Tibial nerve (tissue), 4 donors: ENCODE results near the gene SLC27A4. TPM values are rescaled to one million over a fixed set of nuclear protein-coding genes. Genes with fewer than 3 reads are reported as not detected.

Source experiments
- DNase-seq, 2 donors: peaks; one replicate each; pipeline ENCODE4 v3.0.0-alpha.2; 2019; ENCODE audit warnings: low spot score in 2 of 2
- H3K27ac ChIP-seq, 4 donors: fragments of 200-600 bp; sonication (generic) in 3 of 4; one replicate each; pipeline ENCODE4 v1.5.1; 2017 to 2019; ENCODE audit warnings: mild to moderate bottlenecking in 1 of 4
- H3K27me3 ChIP-seq, 2 donors: fragments of 200-600 bp; sonication (generic) in 1 of 2; one replicate each; pipeline versions ENCODE4 v1.5.1 to v1.6.0; 2017 to 2019
- H3K36me3 ChIP-seq, 3 donors: fragments of 200-600 bp; sonication (generic); one replicate each; pipeline ENCODE4 v1.5.1; 2018 to 2019
- H3K4me1 ChIP-seq, 4 donors: fragments of 200-600 bp; sonication (generic) in 3 of 4; one replicate each; pipeline ENCODE4 v1.5.1; 2017 to 2019
- H3K4me3 ChIP-seq, 4 donors: fragments of 200-600 bp; sonication (generic) in 3 of 4; one replicate each; pipeline ENCODE4 v1.5.1; 2017 to 2019; ENCODE audit warnings: mild to moderate bottlenecking in 1 of 4, moderate library complexity in 1 of 4
- H3K9me3 ChIP-seq, 4 donors: fragments of 200-600 bp; sonication (generic) in 3 of 4; one replicate each; pipeline ENCODE4 v1.5.1; 2017 to 2019
- EP300 ChIP-seq, 2 donors: sonication (generic); formaldehyde crosslinking; IDR thresholded peaks; one replicate each; pipeline ENCODE4 v1.6.1; 2017; ENCODE audit warnings: antibody characterized with exemption in 2 of 2, mild to moderate bottlenecking in 1 of 2
- POLR2A ChIP-seq, 2 donors: fragments of 450-650 bp; IDR thresholded peaks; one replicate each; pipeline ENCODE4 v1.6.1; 2017; ENCODE audit warnings: antibody characterized with exemption in 2 of 2, mild to moderate bottlenecking in 2 of 2, moderate library complexity in 2 of 2
- WGBS, 2 donors: methylation state at CpG; one replicate each; pipeline ENCODE4 v1.1.5; 2018; 5-methylcytosine and 5-hydroxymethylcytosine counted together
- total RNA-seq, 4 donors: library from RNA; depleted of rRNA; stranded (reverse); fragments of >200 nt; gene quantifications; one replicate each; pipeline ENCODE4 v1.1.0, GENCODE V29; 2016
- TF ChIP-seq, protein P1 (sequence below), 5 experiments: fragments of 200-600 bp in 3 of 5; fragments of 450-650 bp in 2 of 5; sonication (generic) in 3 of 5; IDR thresholded peaks; one replicate each; pipeline ENCODE4 v1.5.1; 2016 to 2019; ENCODE audit warnings: antibody characterized with exemption in 5 of 5, mild to moderate bottlenecking in 3 of 5, moderate library complexity in 2 of 5

Gene SLC27A4
- total RNA-seq, 4 donors from 2014 or later, result 13.5 to 33.3 (median 18.0) TPM

- no peak for TF ChIP-seq POLR2A (IDR thresholded peaks at IDR 0.05)
- no peak for TF ChIP-seq EP300 (IDR thresholded peaks at IDR 0.05)
- no peak overlapping the region for H3K27ac ChIP-seq
- no peaks in the 10 kb centered on the region for H3K27me3 ChIP-seq
- H3K36me3 ChIP-seq, result peaks cover 0 to 100% (median 5%) of the 10 kb centered on the region in 3 donors
- 87 to 88% methylated on average over 7 of the region's 7 CpGs for WGBS, 2 donors
- H3K4me1 ChIP-seq, result no peaks in the 10 kb centered on the region
- no peaks in the 10 kb centered on the region for H3K9me3 ChIP-seq
- DNase-seq, result no peak
- H3K4me3 ChIP-seq, result no peak overlapping the region
Observed at GRCh38 chr9:128384801-128385495, 44.6 kb downstream of the SLC27A4 start.

GRCh38 chr9:128385496-128386460 lies 45.5 kb downstream of the SLC27A4 start:
- no peaks in the 10 kb centered on the region for H3K27me3 ChIP-seq
- 72 to 79% methylated on average over 17 to 18 of the region's 18 CpGs for WGBS, 2 donors
- H3K27ac ChIP-seq, result no peak overlapping the region
- peaks cover 0 to 100% (median 5%) of the 10 kb centered on the region in 3 donors for H3K36me3 ChIP-seq
- no peak overlapping the region for H3K4me3 ChIP-seq
- no peaks in the 10 kb centered on the region for H3K4me1 ChIP-seq
- DNase-seq, result no peak
- TF ChIP-seq, protein P1, sequence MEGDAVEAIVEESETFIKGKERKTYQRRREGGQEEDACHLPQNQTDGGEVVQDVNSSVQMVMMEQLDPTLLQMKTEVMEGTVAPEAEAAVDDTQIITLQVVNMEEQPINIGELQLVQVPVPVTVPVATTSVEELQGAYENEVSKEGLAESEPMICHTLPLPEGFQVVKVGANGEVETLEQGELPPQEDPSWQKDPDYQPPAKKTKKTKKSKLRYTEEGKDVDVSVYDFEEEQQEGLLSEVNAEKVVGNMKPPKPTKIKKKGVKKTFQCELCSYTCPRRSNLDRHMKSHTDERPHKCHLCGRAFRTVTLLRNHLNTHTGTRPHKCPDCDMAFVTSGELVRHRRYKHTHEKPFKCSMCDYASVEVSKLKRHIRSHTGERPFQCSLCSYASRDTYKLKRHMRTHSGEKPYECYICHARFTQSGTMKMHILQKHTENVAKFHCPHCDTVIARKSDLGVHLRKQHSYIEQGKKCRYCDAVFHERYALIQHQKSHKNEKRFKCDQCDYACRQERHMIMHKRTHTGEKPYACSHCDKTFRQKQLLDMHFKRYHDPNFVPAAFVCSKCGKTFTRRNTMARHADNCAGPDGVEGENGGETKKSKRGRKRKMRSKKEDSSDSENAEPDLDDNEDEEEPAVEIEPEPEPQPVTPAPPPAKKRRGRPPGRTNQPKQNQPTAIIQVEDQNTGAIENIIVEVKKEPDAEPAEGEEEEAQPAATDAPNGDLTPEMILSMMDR (IDR thresholded peaks at IDR 0.05), result no peak
- no peak for TF ChIP-seq POLR2A (IDR thresholded peaks at IDR 0.05)
- no peak for TF ChIP-seq EP300 (IDR thresholded peaks at IDR 0.05)
- no peaks in the 10 kb centered on the region for H3K9me3 ChIP-seq

- TF ChIP-seq POLR2A (IDR thresholded peaks at IDR 0.05), result no peak
- no peak for TF ChIP-seq EP300 (IDR thresholded peaks at IDR 0.05)
- TF ChIP-seq, protein P1 (IDR thresholded peaks at IDR 0.05), result no peak
- H3K36me3 ChIP-seq, result peaks cover 0 to 100% (median 5%) of the 10 kb centered on the region in 3 donors
Observed at GRCh38 chr9:128388150-128388549, 47.8 kb downstream of the SLC27A4 start.

GRCh38 chr9:128389395-128390149 lies 49.2 kb downstream of the SLC27A4 start:
- no peaks in the 10 kb centered on the region for H3K9me3 ChIP-seq
- no peaks in the 10 kb centered on the region for H3K27me3 ChIP-seq
- peaks cover 0 to 96% (median 5%) of the 10 kb centered on the region in 3 donors for H3K36me3 ChIP-seq
- 81% methylated on average over 13 of the region's 13 CpGs for WGBS, 2 donors
- no peak overlapping the region for H3K27ac ChIP-seq
- no peak overlapping the region for H3K4me3 ChIP-seq
- no peak for DNase-seq
- TF ChIP-seq, protein P1 (IDR thresholded peaks at IDR 0.05), result no peak
- no peak for TF ChIP-seq EP300 (IDR thresholded peaks at IDR 0.05)
- no peak for TF ChIP-seq POLR2A (IDR thresholded peaks at IDR 0.05)
- H3K4me1 ChIP-seq, result no peaks in the 10 kb centered on the region

More at GRCh38 chr9:128388150-128388549, 47.8 kb downstream of the SLC27A4 start:
- DNase-seq, result no peak
- no peak overlapping the region for H3K4me3 ChIP-seq
- no peaks in the 10 kb centered on the region for H3K4me1 ChIP-seq
- no peak overlapping the region for H3K27ac ChIP-seq
- H3K27me3 ChIP-seq, result no peaks in the 10 kb centered on the region
- no peaks in the 10 kb centered on the region for H3K9me3 ChIP-seq
- 91% methylated on average over 8 to 10 of the region's 10 CpGs for WGBS, 2 donors

DNA sequence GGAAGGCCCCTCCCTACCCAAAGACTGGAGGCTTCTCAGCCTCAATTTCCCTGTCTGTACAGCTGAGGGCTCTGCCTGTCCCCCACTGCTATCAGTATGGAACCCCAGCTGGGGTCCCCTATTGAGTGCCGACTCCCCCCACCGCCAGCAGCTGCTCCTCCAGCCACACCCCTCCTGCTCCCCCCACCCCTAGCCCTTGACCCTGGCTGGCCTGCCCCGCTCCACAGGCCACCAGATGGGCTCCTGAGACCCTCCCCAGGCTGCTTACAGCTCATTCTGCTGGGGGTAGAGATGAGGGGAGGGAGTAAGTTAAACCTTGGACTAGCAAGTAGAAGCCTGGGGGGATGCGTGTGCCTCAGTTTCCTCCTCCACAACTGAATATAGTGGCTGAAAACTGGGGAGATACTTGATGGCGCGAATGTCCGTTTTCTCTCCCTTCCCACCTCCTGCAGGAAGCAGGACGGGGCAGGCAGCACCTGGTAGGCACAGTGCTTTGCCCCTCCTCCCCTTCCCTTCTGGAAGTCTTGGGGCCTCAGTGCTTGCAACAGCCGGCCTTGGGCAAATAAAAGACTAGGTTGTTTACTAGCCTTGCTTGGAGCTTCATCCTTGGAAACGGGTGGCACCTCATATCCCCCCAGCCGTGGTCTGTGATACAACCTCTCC lies 50.0 kb downstream of the SLC27A4 start:
- H3K27ac ChIP-seq, result no peak overlapping the region
- H3K4me1 ChIP-seq, result no peaks in the 10 kb centered on the region
- no peak overlapping the region for H3K4me3 ChIP-seq
- H3K36me3 ChIP-seq, result peaks cover 0 to 89% (median 5%) of the 10 kb centered on the region in 3 donors
- TF ChIP-seq POLR2A (IDR thresholded peaks at IDR 0.05), result no peak
- TF ChIP-seq, protein P1 (IDR thresholded peaks at IDR 0.05), result no peak
- TF ChIP-seq EP300 (IDR thresholded peaks at IDR 0.05), result no peak
- DNase-seq, result no peak
- H3K27me3 ChIP-seq, result no peaks in the 10 kb centered on the region
- 84 to 88% methylated on average over 11 of the region's 11 CpGs for WGBS, 2 donors
- H3K9me3 ChIP-seq, result no peaks in the 10 kb centered on the region
